ENCODE measurements around the gene BSN.

DNA sequence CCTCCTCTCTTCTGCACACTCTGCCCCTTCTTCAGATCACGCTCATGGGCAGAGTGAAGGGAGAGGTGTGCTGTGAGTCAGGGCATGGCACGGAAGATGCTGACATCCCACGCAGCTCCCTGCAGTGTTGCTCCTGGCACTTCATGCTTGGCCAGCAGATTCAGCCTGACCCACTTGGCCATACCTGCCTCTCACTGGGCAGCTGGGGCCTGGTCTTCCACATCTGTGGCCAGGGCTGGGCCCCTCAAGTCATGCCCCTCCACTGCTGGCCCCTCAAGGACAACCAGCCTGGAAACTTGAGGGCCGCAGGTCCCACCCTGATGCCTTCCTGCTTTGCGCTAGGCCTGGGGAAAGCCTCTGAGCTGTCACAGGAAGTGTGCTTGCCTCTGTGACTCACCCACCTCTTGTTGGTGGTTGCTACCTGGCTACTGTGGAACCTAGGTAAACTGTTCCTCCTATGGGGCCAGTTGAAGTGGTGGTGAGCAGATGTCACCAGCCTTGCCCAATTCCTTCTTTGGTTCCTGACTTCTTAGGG lies 48.7 kb downstream of the BSN start:
- TF ChIP-seq POLR2AphosphoS5 (IDR thresholded peaks at IDR 0.05; ENCODE audit: low read depth, low read length) (no peak), CTCF (IDR thresholded peaks at IDR 0.05) (no peak)
- TF ChIP-seq, protein P1, sequence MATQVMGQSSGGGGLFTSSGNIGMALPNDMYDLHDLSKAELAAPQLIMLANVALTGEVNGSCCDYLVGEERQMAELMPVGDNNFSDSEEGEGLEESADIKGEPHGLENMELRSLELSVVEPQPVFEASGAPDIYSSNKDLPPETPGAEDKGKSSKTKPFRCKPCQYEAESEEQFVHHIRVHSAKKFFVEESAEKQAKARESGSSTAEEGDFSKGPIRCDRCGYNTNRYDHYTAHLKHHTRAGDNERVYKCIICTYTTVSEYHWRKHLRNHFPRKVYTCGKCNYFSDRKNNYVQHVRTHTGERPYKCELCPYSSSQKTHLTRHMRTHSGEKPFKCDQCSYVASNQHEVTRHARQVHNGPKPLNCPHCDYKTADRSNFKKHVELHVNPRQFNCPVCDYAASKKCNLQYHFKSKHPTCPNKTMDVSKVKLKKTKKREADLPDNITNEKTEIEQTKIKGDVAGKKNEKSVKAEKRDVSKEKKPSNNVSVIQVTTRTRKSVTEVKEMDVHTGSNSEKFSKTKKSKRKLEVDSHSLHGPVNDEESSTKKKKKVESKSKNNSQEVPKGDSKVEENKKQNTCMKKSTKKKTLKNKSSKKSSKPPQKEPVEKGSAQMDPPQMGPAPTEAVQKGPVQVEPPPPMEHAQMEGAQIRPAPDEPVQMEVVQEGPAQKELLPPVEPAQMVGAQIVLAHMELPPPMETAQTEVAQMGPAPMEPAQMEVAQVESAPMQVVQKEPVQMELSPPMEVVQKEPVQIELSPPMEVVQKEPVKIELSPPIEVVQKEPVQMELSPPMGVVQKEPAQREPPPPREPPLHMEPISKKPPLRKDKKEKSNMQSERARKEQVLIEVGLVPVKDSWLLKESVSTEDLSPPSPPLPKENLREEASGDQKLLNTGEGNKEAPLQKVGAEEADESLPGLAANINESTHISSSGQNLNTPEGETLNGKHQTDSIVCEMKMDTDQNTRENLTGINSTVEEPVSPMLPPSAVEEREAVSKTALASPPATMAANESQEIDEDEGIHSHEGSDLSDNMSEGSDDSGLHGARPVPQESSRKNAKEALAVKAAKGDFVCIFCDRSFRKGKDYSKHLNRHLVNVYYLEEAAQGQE (IDR thresholded peaks at IDR 0.05; ENCODE audit: insufficient read depth in 1 of 2, low read depth in 2 of 2, low read length in 1 of 2), result no peak
